A673 (cell line): ENCODE measurements around the gene CST6.

Source experiments
- CTCF ChIP-seq: fragments of 300-800, 200-600 bp; sonication (generic); conservative IDR thresholded peaks from 2 replicates; pipeline ENCODE4 v1.5.1; 2017; ENCODE audit warnings: low read depth, mild to moderate bottlenecking, antibody characterized with exemption, low read length, moderate library complexity, mixed read lengths
- EZH2 ChIP-seq: fragments of 200-600 bp; sonication (generic); IDR thresholded peaks from 2 replicates; pipeline ENCODE4 v1.6.1; 2017; ENCODE audit warnings: borderline replicate concordance, low read depth, mild to moderate bottlenecking, mixed read lengths, antibody characterized with exemption, low read length; ENCODE audit not compliant: poor library complexity, severe bottlenecking

DNA sequence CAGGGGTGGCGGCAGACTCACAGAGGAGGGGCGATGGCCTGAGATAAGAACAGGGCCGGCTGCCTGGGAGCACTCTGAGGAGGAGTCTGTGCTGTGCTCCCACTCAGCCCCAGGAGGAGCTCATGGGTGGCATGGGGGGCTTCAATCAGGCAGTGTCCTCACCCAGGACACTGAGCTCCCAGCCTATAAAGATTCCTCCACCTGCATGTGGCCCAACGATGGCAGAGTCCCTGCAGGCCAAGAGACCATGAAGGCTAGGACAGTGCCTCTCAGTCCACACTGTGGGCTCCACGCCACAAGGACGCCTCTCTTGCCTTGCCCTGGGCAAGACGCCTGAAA is 1.9 kb downstream of the CST6 start:
- TF ChIP-seq EZH2 (no peak), CTCF (no peak)
